OCI-LY3 (cell line): ENCODE results near the gene FBXO47.

Experiments used
- CTCF ChIP-seq: fragments of 200-600, 300-600 bp; sonication (generic); IDR thresholded peaks from 2 replicates; pipeline ENCODE4 v1.5.1; 2014; ENCODE audit warnings: antibody characterized with exemption, low read length, low read depth
- EZH2phosphoT487 ChIP-seq: fragments of 200-600 bp; shearing (Covaris generic); IDR thresholded peaks from 2 replicates; pipeline ENCODE4 v1.6.1; 2018; ENCODE audit warnings: antibody characterized with exemption, mixed run types, low read depth

GRCh38 chr17:38942696-38943334 is 24.4 kb downstream of the FBXO47 start:
- TF ChIP-seq CTCF = no peak
- TF ChIP-seq EZH2phosphoT487 = no peak
